Activated CD8-positive, alpha-beta T cell treated with anti-CD3 and anti-CD28 coated beads, Interleukin-2, amount 10 ng/mL, durations not matched to agents 7 days and 5 days (primary cell): ENCODE measurements around the gene MKI67. TPM values are rescaled to one million over a fixed set of nuclear protein-coding genes. Genes with fewer than 3 reads are reported as not detected.
A peak's percentile ranks its signal among the peaks of the same experiment; 100 is the strongest.
"Not testable (repeated sequence)": the region's sequence is repeated elsewhere in the genome, so short reads cannot be mapped to it uniquely, and the experiment has no call there.

Experiments used
- ATAC-seq: fragments of 150-1000 bp; cut with Tn5 transposase; one replicate; pipeline ENCODE4 v1.10.0; 2021; ENCODE audit warnings: moderate library complexity
- CTCF ChIA-PET: fragments of 350-600 bp; sonication (Branson Sonifier 250); formaldehyde crosslinking; loops from one replicate; lab custom pipeline; 2021; ENCODE audit warnings: antibody characterized with exemption; lab: Charles Lee
- POLR2A ChIA-PET: fragments of 350-600 bp; sonication (Branson Sonifier 250); formaldehyde crosslinking; loops from one replicate; lab custom pipeline; 2021; ENCODE audit warnings: antibody characterized with exemption; lab: Charles Lee
- DNase-seq: peaks from one replicate; pipeline ENCODE4 v3.0.0-alpha.2; 2020
- H3K27ac Mint-ChIP-seq: one replicate; pipeline ENCODE4 v1.8.0; 2021; ENCODE audit warnings: mild to moderate bottlenecking, mixed read lengths
- H3K27me3 Mint-ChIP-seq: one replicate; pipeline ENCODE4 v1.8.0; 2021; ENCODE audit warnings: low read depth, mixed read lengths
- H3K36me3 Mint-ChIP-seq: one replicate; pipeline ENCODE4 v1.8.0; 2021; ENCODE audit warnings: low read depth, mixed read lengths
- H3K4me1 Mint-ChIP-seq: one replicate; pipeline ENCODE4 v1.8.0; 2021; ENCODE audit warnings: low read depth, mixed read lengths
- H3K4me3 Mint-ChIP-seq: one replicate; pipeline ENCODE4 v1.8.0; 2021; ENCODE audit warnings: mild to moderate bottlenecking, mixed read lengths
- H3K9me3 Mint-ChIP-seq: one replicate; pipeline ENCODE4 v1.8.0; 2022; ENCODE audit warnings: mixed read lengths; ENCODE audit not compliant: insufficient read depth
- total RNA-seq, 2 experiments: library from RNA; stranded (reverse); gene quantifications; one replicate each; pipeline ENCODE4 v1.2.3, GENCODE V29; 2021

MKI67 gene
- total RNA-seq, 2 experiments from 2014 or later, result 356 to 368 TPM

DNA sequence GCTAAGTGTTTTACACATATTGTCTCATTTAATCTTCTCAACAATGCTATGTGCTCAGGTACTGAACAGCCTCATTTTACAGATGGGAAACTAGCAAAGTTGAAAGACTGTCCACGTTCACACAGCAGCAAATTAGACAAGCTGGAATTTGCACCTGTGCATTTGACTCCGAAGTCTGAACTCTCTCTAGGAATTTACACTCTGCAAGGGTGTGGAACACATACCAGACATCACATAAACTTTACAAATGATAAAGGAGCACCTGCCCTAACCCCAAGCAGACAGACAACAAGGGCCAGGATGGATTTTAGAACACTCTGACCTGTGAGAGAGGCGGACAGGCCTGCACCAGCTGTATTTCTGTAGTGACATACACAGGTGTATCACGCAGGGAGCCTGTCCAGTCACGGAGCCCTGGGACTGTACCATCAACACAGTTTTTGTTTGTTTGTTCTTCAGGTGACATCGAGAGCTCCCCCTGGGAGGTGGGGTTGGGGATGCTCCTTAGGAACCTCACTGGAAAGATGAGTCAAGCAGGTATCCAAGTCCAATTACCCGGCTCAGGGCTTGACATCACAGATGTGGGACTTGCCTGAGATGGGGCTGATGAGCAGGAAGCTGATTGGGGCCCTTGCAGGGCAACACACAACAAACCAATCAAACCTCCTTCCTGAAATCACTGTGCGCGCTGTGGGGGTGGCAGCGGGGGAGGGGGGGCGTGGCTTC, 31.0 kb downstream of the MKI67 start:
- H3K9me3 Mint-ChIP-seq, result no peaks in the 10 kb centered on the region
- peaks cover 50% of the 10 kb centered on the region for H3K4me1 Mint-ChIP-seq
- peak overlapping the region; percentile 53 for H3K4me3 Mint-ChIP-seq
- peak; percentile 46 for ATAC-seq
- no peaks in the 10 kb centered on the region for H3K27me3 Mint-ChIP-seq
- H3K27ac Mint-ChIP-seq, result peak overlapping the region; percentile 91
- POLR2A ChIA-PET, result interaction anchor here (0.8 to 2.4 kb wide), 6 partner anchors 11 to 34 kb away, joined by 3 to 6 read pairs (median 4); no protein-coding TSS in a partner anchor
- CTCF ChIA-PET, result interaction anchor here (0.9 to 1.7 kb wide), 7 partner anchors 9 to 83 kb away, joined by 3 to 6 read pairs (median 4); no protein-coding TSS in a partner anchor
- DNase-seq, result peak; percentile 64
- peaks cover 60% of the 10 kb centered on the region for H3K36me3 Mint-ChIP-seq

DNA sequence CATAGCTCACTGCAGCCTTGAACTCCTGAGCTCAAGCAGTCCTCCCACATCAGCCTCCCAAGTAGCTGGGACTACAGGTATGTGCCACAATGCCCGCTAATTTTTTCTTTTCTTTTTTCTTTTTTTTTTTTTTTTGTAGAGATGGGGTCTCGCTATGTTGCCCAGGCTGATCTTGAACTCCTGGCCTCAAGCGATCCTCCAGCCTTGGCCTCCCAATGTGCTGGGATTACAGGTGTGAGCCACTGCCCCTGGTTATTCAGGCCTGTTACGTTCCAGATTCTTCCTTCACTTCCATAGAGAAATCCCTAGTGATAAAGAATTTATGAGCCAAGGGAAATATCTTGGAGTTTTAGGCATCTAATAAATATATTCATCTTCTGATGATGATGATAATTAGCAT, 31.6 kb downstream of the MKI67 start:
- POLR2A ChIA-PET, H3K4me3 Mint-ChIP-seq: not testable (repeated sequence)

DNA sequence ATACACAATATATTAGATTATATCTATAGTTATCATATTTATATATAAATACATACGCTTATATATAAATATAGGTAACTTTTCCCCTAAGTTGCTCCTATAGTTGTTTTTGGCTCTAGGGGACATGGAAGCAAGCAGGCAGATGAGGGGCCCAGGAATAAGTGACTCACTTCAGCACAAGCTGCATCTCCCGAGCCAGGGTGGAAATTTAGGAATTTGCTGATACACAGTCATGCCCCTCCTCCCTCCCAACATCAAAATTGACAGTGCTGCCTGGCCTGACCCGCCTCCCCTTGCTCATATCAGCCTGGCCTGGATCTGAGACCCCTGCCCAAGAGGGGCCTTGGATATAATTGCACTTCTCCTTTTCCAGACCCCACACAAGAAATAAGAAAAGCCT, 33.8 kb downstream of the MKI67 start:
- CTCF ChIA-PET, result no interaction called here
- Mint-ChIP-seq H3K4me3 (no peak overlapping the region), H3K27me3 (peaks cover 2% of the 10 kb centered on the region), H3K4me1 (peaks cover 39% of the 10 kb centered on the region), H3K9me3 (no peaks in the 10 kb centered on the region), H3K27ac (no peak overlapping the region), H3K36me3 (peaks cover 32% of the 10 kb centered on the region)
- ATAC-seq (no peak), DNase-seq (no peak)
- POLR2A ChIA-PET, result no interaction called here

More for the DNA sequence above, 31.6 kb downstream of the MKI67 start:
- H3K27me3 Mint-ChIP-seq, H3K9me3 Mint-ChIP-seq, DNase-seq, ATAC-seq: not testable (repeated sequence)
- Mint-ChIP-seq H3K27ac (peak overlapping the region; percentile 91), H3K4me1 (peaks cover 47% of the 10 kb centered on the region), H3K36me3 (peaks cover 54% of the 10 kb centered on the region)
- CTCF ChIA-PET, result interaction anchor here (0.8 to 1.7 kb wide), 3 partner anchors 14 to 146 kb away, joined by 3 to 6 read pairs (median 5); no protein-coding TSS in a partner anchor

DNA sequence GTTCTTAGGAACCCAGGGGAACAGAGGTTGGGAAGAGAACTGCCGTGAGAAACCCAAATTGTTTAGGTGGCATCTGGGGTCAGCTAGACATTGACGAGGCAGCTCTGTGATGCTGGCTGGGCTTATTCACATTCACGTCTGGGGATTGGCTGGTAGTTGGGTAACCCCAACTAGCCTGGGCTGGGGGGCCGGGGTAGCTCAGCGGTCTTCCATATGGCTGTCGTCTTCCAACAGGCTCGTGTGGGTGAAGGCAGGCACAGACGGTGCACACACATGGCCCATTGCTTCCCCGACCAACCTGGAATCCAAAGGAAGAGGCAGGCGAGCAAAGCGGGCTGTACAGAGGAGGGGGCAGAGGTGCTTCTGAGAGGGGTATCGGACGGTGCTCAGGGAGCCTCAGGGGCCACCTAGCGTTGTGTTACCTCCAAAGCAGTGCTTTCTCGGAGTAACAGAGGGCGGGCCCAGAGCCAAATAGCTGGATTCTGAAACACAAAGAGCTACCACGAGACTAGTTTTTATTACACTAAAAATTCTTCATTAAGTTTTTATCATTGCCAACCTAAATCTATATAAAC, 34.5 kb downstream of the MKI67 start:
- Mint-ChIP-seq H3K27ac (no peak overlapping the region), H3K36me3 (peaks cover 25% of the 10 kb centered on the region), H3K9me3 (no peaks in the 10 kb centered on the region), H3K4me3 (no peak overlapping the region), H3K4me1 (peaks cover 32% of the 10 kb centered on the region), H3K27me3 (peaks cover 2% of the 10 kb centered on the region)
- ATAC-seq (no peak), DNase-seq (no peak)
- CTCF ChIA-PET, result no interaction called here
- POLR2A ChIA-PET, result interaction anchor here (1.2 kb wide), 1 partner anchor 34 kb away, joined by 3 read pairs; no protein-coding TSS in a partner anchor

DNA sequence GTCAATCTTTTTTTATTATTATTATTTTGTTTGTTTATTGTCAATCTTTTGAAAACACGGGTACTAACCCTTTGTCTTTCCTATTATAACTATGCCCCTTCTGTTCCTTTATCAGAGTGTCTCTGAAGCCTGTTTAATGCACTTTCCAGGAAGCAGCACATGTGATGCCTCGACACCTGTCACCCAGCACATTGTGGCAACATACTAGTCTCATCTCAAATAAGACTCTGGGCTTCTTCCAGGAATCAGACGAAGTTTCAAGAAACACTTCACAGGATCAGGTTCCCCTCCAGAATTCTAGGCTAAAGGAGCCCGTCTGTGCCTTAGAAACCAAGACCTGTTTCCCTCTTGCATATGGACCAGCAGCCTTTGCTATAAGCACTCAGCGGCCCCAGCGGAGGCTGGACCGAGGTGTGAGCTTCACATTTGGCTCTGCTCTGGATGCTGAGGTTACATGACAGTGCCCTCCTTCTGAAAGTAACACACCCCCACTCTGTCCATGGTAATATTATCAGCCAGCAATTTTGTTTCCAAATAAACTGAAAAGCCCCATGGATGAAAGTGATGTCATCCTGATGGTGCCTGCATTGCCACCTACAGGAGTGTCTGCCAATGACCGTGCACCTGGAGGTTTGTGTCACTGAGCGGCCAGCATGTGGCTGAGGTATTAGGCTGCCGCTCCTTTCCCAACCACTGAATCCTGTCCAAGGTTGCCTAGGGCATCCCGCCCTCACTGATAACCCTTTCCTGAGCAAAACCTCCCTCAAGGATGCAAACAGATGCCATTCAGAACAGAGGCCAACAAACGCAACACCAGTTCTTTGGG, 38.1 kb downstream of the MKI67 start:
- H3K4me1 Mint-ChIP-seq, result peaks cover 9% of the 10 kb centered on the region
- no peaks in the 10 kb centered on the region for H3K9me3 Mint-ChIP-seq
- ChIA-PET CTCF (no interaction called here), POLR2A (interaction anchor here (0.5 to 1.4 kb wide), 2 partner anchors 25 to 45 kb away, joined by 3 to 4 read pairs; no protein-coding TSS in a partner anchor)
- peaks cover 2% of the 10 kb centered on the region for H3K27me3 Mint-ChIP-seq
- H3K36me3 Mint-ChIP-seq, result peaks cover 5% of the 10 kb centered on the region
- H3K27ac Mint-ChIP-seq, result no peak overlapping the region
- ATAC-seq, result peak; percentile 42
- no peak for DNase-seq
- H3K4me3 Mint-ChIP-seq, result no peak overlapping the region

DNA sequence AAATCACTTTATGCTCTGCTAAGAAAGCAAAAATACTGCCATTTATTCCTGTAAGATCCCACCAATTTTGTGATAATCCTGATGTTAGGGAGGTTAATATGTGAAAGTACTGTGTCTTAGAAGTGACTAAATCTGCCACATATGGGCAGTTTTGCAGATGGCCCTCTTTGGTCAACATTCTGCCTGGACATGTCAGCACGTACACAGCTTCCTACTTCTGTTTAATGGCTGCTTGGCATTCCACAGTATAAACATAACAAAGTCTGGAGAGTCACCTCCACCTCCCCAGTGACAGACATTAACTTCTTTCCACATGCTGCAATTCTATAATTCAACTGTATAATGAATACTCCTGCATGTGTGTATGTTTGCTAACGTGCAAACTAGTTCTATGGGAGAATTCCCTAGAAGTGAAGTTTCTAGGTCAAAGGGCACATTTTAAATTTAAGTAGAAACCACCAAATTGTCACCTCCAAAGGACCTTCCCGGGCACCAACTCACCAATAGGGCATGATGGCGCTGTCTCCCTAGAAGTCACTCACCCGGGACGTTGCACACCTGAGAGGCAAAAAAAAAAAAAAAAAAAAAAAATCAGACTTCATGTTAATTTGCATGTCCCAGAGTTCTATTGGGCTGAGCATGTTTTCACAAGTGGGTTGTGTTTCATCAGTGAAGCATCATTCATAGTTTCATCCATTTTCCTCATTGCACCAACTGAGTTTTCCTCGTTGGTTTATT, 38.9 kb downstream of the MKI67 start:
- H3K27me3 Mint-ChIP-seq, result peaks cover 2% of the 10 kb centered on the region
- ATAC-seq (no peak), DNase-seq (no peak)
- H3K27ac Mint-ChIP-seq, result no peak overlapping the region
- H3K9me3 Mint-ChIP-seq, result no peaks in the 10 kb centered on the region
- CTCF ChIA-PET, result interaction anchor here (1.1 kb wide), 2 partner anchors 52 to 62 kb away, joined by 4 to 5 read pairs; no protein-coding TSS in a partner anchor
- no peak overlapping the region for H3K4me3 Mint-ChIP-seq
- POLR2A ChIA-PET, result interaction anchor here (0.5 kb wide), 1 partner anchor 46 kb away, joined by 4 read pairs; no protein-coding TSS in a partner anchor
- peaks cover 9% of the 10 kb centered on the region for H3K4me1 Mint-ChIP-seq
- peaks cover 5% of the 10 kb centered on the region for H3K36me3 Mint-ChIP-seq

DNA sequence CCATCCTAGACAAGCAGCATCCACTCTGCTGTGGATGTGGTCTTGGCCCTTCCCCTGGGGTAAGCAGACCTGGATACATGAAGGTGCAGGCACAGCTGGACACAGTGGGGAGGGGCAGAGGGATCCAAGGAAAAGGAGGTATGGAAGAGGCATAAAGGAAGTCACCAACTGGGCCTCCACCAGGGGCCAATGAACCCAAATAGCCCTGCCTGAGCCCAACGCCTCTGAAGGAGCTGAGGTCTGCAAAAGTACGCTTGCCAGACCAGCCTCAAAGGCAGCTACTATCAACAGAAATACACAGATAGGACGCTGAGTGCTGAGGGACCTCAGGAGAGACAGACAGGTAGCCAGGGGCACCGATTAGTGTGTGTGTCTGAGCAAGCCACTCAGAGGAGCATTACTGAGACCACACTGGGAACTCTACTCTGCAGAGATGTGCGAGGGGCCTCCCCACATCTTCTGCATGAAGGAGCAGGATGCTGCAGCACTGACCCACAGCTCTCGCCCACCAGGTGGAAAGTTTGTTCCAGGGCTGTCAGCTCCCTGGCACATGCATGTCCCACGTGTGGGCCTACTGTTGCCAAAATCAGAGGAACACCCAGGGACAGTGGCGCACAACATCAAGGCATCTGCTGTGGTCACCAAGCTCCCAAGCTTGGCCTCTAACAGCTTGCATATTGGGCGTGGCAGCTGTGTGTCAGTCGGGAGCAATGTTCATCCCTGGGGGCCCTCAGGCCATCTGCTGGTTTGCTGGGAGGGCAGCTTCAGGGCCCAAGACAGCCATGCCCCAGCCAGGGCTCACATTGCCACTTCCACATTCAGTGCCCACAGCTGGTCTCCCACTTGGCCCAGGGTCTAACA, 40.0 kb downstream of the MKI67 start:
- POLR2A ChIA-PET, result no interaction called here

DNA sequence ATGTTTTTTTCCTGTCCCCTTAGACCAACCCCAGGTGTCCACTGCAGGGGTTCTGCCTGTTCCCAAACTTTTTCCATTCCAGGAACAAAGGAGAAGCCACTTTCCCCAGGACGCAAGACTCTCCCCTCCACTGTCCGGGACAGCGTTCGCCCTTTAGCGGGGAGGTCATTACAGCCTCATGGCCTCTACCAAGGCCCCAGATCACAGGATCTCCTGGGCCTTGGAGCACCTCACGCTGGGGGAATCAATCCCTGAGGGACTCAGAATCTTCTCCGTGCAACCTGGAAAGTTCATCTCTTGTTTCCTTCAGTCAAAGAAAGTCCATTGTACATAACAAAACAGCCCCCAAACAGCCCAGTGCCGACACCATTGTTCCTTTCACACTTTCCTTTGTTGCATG, 41.2 kb downstream of the MKI67 start:
- no peak for DNase-seq

More for the DNA sequence above, 40.0 kb downstream of the MKI67 start:
- CTCF ChIA-PET, result interaction anchor here (1.0 to 1.2 kb wide), 4 partner anchors 17 to 64 kb away, joined by 3 to 5 read pairs (median 4); no protein-coding TSS in a partner anchor
- H3K27me3 Mint-ChIP-seq, result peaks cover 2% of the 10 kb centered on the region
- H3K9me3 Mint-ChIP-seq, result no peaks in the 10 kb centered on the region
- H3K27ac Mint-ChIP-seq, result no peak overlapping the region
- H3K4me3 Mint-ChIP-seq, result no peak overlapping the region
- peaks cover 5% of the 10 kb centered on the region for H3K36me3 Mint-ChIP-seq
- peaks cover 9% of the 10 kb centered on the region for H3K4me1 Mint-ChIP-seq
- ATAC-seq (no peak), DNase-seq (no peak)

DNA sequence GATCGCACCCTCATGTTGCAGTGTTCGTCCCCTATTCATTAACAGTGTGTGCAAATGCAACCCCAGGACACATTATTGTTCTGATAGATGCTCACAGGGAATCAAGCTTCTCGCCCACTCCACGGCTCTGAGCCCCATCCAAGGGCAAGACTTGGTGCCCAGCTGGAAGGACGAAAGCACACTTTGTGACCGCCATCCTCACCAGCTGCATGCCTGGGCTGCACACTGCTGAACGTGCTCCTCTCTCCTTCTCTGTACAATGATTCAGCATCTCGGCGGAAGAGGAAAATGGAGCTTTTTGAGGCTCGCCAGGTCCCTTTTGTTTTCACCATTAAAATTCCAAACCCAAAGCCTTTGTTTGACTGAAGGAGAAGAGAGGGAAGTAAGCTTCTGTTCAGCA, 41.9 kb downstream of the MKI67 start:
- no peak for ATAC-seq
- Mint-ChIP-seq H3K9me3 (no peaks in the 10 kb centered on the region), H3K4me3 (no peak overlapping the region), H3K36me3 (peaks cover 15% of the 10 kb centered on the region), H3K27me3 (no peaks in the 10 kb centered on the region), H3K4me1 (peaks cover 9% of the 10 kb centered on the region), H3K27ac (no peak overlapping the region)
- ChIA-PET POLR2A (interaction anchor here (0.6 to 0.9 kb wide), 2 partner anchors 11 to 34 kb away, joined by 3 read pairs; no protein-coding TSS in a partner anchor), CTCF (interaction anchor here (0.6 to 2.2 kb wide), 6 partner anchors 15 to 178 kb away, joined by 3 to 8 read pairs (median 4); partner anchors contain the start of gene PTPRE)
- DNase-seq, result no peak

More for the DNA sequence above, 41.2 kb downstream of the MKI67 start:
- Mint-ChIP-seq H3K9me3 (no peaks in the 10 kb centered on the region), H3K4me1 (peaks cover 9% of the 10 kb centered on the region), H3K36me3 (peaks cover 10% of the 10 kb centered on the region), H3K27me3 (peaks cover 2% of the 10 kb centered on the region), H3K27ac (no peak overlapping the region), H3K4me3 (no peak overlapping the region)
- ChIA-PET POLR2A (interaction anchor here (0.9 kb wide), 1 partner anchor 10 kb away, joined by 3 read pairs; no protein-coding TSS in a partner anchor), CTCF (interaction anchor here (1.7 to 2.2 kb wide), 2 partner anchors 16 to 50 kb away, joined by 8 read pairs; no protein-coding TSS in a partner anchor)
- no peak for ATAC-seq
